Activated naive CD4-positive, alpha-beta T cell treated with anti-CD3 and anti-CD28 coated beads, Interleukin-2, amount 50 U/mL, for 72 hours (primary cell): Measurements from ENCODE around the gene SLC9A7. TPM values are rescaled to one million over a fixed set of nuclear protein-coding genes. Genes with fewer than 3 reads are reported as not detected.
"Not testable (repeated sequence)": the region's sequence is repeated elsewhere in the genome, so short reads cannot be mapped to it uniquely, and the experiment has no call there.

Experiments used
- ATAC-seq, 2 donors: fragments of 150-1000 bp; cut with Tn5 transposase; 2 replicates each; pipeline ENCODE4 v1.10.0; 2021; ENCODE audit warnings: mild to moderate bottlenecking in 2 of 2, moderate library complexity in 2 of 2
- DNase-seq, 2 donors: peaks; one replicate each; pipeline ENCODE4 v3.0.0; 2021 to 2022; ENCODE audit warnings: low spot score in 2 of 2
- H3K27ac Mint-ChIP-seq, 2 donors: one replicate each; pipeline ENCODE4 v1.8.0; 2022; ENCODE audit warnings: mild to moderate bottlenecking in 2 of 2, mixed read lengths in 2 of 2
- H3K36me3 Mint-ChIP-seq, 2 donors: one replicate each; pipeline ENCODE4 v1.8.0; 2022; ENCODE audit warnings: mixed read lengths in 2 of 2
- H3K9me3 Mint-ChIP-seq, 2 donors: one replicate each; pipeline ENCODE4 v1.8.0; 2022; ENCODE audit warnings: mixed read lengths in 2 of 2
- total RNA-seq, 2 donors: library from RNA; stranded (reverse); gene quantifications; one replicate each; pipeline ENCODE4 v1.2.3, GENCODE V29; 2022

Gene SLC9A7
- total RNA-seq, result 10 to 100 TPM; 13.5 to 15.1 TPM

DNA sequence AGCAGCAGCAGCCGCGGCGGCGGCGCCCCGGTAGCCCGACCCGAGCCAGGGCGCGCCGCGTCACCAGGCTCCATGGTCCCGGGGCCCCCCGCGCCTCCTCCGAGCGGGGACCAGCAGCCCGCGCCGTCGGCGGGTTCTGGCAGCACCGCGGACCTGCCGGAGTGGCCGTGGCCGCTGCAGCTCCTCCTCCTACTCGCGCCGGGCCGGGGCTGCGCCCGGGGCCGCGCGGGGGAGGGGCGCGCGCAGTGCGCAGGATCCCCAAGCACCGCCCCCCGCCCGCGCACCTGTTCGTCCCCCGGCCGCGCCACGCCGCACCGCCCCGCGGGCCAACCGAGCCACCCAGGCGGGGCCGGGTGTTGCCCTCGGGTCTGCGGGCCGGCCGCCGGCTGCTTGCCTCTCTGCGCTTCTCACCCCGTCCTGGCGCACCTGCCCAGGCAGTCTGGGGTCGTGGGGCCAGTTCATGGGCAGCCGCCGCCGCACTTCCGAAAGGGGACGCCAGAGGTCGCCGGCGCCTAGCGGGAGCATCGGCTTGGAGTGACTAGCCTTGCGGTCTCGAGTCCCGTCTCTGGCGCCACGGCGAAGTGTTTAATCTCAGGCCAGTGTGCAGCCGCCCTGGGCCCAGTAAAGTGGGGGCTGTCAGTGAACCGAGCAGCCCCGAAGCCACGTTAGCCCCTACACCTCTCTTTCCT is at the start of gene SLC9A7:
SLC9A7 (minus strand) TSS at position 163 of the 689 bp plus-strand sequence; CDS start at position 74, 89 bp downstream.
- peak; percentile 82 to 83 for DNase-seq
- H3K27ac Mint-ChIP-seq, result peak within 1 kb of the TSS; percentile 85 to 86
- peaks cover 0 to 7% of the 10 kb centered on the region in 2 donors for H3K36me3 Mint-ChIP-seq
- ATAC-seq, result peak; percentile 82 to 86
- no peaks in the 10 kb centered on the region for H3K9me3 Mint-ChIP-seq

DNA sequence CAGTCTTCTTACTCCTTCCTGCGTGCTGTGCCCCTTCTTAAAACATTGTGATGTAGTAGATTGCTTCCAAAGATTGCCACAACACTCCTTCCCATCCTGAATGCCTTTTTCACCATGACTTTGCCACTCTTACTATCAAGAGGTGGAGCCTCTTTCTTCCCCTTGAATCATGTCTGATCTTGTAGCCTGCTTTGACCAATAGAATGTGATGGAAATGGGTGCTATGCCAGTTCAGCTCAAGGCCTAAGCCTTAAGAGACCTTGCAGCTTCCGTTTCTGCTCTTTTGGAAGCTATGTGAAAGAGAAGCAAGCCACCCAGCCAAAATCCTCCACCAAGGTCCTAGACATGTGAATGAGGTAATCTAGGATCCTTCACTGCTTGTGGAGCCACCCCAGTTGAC is 46.4 kb upstream of the SLC9A7 start:
- no peak overlapping the region for H3K27ac Mint-ChIP-seq
- DNase-seq (no peak), ATAC-seq (no peak)
- no peaks in the 10 kb centered on the region for H3K9me3 Mint-ChIP-seq
- H3K36me3 Mint-ChIP-seq, result no peaks in the 10 kb centered on the region

GRCh38 chrX:46803140-46803539 is 44.2 kb upstream of the SLC9A7 start:
- H3K9me3 Mint-ChIP-seq, result no peaks in the 10 kb centered on the region
- ATAC-seq (no peak), DNase-seq (no peak)
- no peaks in the 10 kb centered on the region for H3K36me3 Mint-ChIP-seq
- H3K27ac Mint-ChIP-seq, result no peak overlapping the region

GRCh38 chrX:46796574-46797191 is 37.8 kb upstream of the SLC9A7 start:
- ATAC-seq, result peak; percentile 44 to 64
- Mint-ChIP-seq H3K27ac (no peak overlapping the region), H3K9me3 (no peaks in the 10 kb centered on the region), H3K36me3 (no peaks in the 10 kb centered on the region)
- peak; percentile 58 to 66 for DNase-seq

DNA sequence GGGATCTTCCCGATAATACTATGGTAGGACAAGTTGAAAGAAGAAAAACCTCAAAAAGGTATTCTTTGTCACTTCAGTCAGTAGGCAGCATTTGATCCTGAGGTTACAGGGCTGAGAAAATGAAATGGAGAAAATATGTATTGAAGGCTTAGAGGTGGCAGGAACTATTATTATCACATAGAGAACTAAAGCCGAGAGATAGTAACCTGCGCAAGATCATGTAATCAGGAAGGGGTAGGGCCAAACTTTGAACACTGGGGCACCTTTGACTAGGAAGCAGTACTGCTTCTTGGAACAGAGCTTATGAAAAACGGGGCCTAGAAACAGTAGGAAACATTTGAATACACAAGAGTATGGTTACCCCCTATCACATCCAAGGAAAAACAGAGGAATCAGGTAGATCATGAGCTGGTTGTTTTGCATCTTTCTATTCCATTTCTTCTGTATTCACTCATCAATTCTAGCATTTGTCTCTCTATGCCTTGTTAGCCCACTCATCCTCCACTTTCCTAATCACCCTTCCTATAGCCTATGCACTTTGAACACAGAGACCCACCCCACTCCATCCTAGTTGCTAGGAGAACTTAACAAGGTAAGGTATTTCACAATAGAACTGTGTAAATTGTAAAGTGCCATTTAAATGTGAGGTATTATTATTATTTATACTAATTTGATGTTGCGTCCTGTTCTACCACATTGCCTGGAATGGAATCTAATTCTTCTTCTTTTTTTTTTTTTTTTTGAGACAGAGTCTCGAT is 34.6 kb upstream of the SLC9A7 start:
- DNase-seq (no peak), ATAC-seq (no peak)
- Mint-ChIP-seq H3K27ac (no peak overlapping the region), H3K36me3 (no peaks in the 10 kb centered on the region), H3K9me3 (no peaks in the 10 kb centered on the region)

DNA sequence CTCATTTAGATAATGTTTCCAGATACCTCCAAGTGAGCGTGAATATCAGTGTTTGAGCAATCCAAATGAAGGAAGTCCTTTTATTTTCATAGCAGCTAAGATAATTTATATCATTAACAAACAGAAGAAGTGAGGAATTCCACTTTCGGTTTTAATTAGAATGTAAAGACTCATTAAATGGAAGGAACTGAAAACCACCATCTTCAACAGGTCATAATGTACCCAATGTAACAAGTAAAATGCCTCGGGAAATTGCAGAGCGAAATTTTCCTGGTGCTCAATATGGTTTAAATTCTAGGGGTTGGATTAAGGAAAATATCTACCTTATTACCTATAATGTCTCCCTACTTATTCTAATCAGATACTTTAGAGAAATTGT is 33.9 kb upstream of the SLC9A7 start:
- Mint-ChIP-seq H3K27ac (peak overlapping the region in 1 of 2 donors; percentile 23), H3K36me3 (no peaks in the 10 kb centered on the region), H3K9me3 (no peaks in the 10 kb centered on the region)
- DNase-seq, result no peak
- ATAC-seq, result no peak

- Mint-ChIP-seq H3K27ac (peak overlapping the region in 1 of 2 donors; percentile 23), H3K9me3 (no peaks in the 10 kb centered on the region), H3K36me3 (no peaks in the 10 kb centered on the region)
- ATAC-seq (peak; percentile 84 to 88), DNase-seq (peak in 1 of 2 donors; percentile 50)
Measured at GRCh38 chrX:46791927-46792809, 33.2 kb upstream of the SLC9A7 start.

DNA sequence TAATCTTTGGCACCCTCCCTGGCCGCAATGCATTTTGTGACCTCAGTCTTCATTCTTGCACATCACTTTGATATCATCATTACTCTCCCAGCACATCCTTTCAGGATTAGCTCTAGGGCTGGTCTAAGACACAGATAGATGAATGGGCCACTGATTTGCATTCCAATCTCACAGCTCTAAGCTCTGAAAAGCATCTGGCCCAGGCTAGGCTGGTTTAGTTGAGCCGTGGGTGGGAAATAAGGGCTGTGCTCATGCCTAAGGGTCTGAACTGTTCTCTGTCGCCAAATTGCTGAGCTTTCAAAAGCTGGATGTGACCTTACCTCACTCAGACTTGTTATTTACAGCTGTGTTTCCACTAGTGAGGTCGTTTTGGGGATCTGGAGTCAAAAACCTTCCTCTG is 30.0 kb upstream of the SLC9A7 start:
- no peak for DNase-seq
- Mint-ChIP-seq H3K36me3 (no peaks in the 10 kb centered on the region), H3K27ac (no peak overlapping the region), H3K9me3 (no peaks in the 10 kb centered on the region)
- ATAC-seq, result no peak

DNA sequence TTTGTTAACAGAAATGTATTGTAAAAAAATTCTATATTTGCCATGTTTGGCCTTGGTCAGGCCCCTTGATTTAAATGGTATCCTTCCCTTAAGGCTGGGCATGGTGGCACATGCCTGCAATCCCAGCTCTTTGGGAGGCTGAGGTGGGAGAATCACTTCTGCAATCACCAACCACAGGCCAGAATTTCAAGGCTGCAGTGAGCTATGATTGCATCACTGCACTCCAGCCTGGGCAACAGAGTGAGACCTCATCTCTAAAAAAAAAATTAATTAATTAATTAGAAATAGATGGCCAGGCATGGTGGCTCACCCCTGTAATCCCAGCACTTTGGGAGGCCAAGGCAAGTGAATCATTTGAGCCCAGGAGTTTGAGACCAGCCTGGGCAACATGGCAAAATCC is 25.5 kb upstream of the SLC9A7 start:
- H3K27ac Mint-ChIP-seq, DNase-seq, H3K36me3 Mint-ChIP-seq, H3K9me3 Mint-ChIP-seq, ATAC-seq: not testable (repeated sequence)

DNA sequence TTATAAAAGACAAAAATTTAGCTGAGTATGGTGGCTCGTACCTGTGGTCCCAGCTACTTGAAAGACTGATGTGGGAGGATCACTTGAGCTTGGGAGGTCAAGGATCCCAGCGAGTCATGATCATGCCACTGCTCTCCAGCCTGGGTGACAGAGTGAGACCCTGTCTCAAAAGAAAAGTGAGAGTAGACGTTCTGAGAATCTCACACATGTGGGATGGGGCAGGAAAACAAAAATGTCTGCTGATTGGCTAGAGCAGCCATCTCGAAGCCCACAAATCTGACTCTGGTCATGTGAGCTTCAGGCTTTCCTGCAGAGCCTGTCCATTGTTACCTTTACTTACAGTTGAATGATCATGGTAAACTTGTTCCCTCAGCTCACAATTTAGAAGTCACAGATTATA is 23.1 kb upstream of the SLC9A7 start:
- no peaks in the 10 kb centered on the region for H3K36me3 Mint-ChIP-seq
- H3K9me3 Mint-ChIP-seq, result no peaks in the 10 kb centered on the region
- no peak overlapping the region for H3K27ac Mint-ChIP-seq
- ATAC-seq (peak; percentile 20 to 66), DNase-seq (no peak)

GRCh38 chrX:46777971-46778810 is 19.3 kb upstream of the SLC9A7 start:
- Mint-ChIP-seq H3K9me3 (peaks cover 0 to 5% of the 10 kb centered on the region in 2 donors), H3K27ac (peak overlapping the region in 1 of 2 donors; percentile 22), H3K36me3 (no peaks in the 10 kb centered on the region)
- ATAC-seq (no peak), DNase-seq (no peak)

- no peak overlapping the region for H3K27ac Mint-ChIP-seq
- no peaks in the 10 kb centered on the region for H3K36me3 Mint-ChIP-seq
- peaks cover 0 to 5% of the 10 kb centered on the region in 2 donors for H3K9me3 Mint-ChIP-seq
- DNase-seq (no peak), ATAC-seq (no peak)
Measured at GRCh38 chrX:46770817-46771163, 11.9 kb upstream of the SLC9A7 start.

DNA sequence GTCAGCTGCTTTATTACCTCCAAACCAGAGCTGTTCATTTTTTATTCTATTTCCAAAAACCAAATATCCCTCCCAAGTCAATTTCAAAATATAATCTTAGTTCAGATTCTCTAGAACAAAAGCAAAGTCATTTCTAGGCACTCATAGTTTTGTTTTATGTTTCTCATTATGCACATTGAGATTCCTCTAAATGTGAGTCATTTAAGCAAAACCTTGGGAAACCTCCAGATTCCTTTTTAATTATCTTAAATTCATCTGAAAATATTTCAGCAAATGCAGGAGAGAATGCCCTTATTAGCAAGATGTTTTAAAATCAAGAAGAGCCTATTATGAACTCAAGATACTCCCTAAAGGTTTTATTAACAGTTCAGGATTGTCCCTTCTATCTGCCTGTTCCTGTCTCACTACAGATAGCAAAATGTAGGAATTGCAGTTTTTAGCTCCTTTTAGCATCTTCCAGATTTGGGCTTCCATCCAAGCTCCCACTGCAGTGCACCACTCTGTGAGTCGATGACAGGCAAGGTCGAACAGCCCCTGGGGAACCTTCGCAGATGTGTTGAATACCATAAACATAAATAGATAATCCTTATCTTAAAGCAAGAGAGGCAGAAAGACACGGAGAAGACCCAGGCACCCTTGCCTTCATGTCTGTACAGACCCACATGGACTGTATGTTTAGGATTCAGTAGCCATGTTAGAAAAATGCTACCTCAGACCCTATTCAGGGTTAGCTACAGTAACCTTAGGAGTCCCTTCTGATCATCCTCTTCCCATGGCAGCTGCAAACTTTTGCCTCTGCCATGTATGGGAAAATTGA is 11.3 kb upstream of the SLC9A7 start:
- DNase-seq (no peak), ATAC-seq (no peak)

GRCh38 chrX:46762963-46763362 is 4.0 kb upstream of the SLC9A7 start:
- no peak for ATAC-seq

More for the DNA sequence above, 11.3 kb upstream of the SLC9A7 start:
- H3K9me3 Mint-ChIP-seq, result peaks cover 0 to 5% of the 10 kb centered on the region in 2 donors
- H3K27ac Mint-ChIP-seq, result no peak overlapping the region
- H3K36me3 Mint-ChIP-seq, result no peaks in the 10 kb centered on the region

DNA sequence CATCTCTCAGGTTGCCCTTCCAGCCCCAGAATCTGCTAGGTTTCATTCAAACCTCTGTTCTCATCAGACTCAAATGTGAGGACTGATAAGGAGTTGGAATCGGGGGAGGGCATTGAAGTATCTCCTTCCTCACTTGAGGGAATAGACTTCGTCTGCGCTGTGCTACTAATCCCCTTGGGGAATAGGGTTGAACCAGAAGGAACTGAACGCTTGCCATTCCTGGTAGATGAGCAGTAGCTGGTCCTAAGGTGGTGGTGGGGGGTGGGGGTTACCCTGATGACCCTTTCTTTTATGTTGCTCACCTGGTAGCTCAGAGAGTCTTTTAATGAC is 692 bp upstream of the SLC9A7 start:
- Mint-ChIP-seq H3K36me3 (peaks cover 0 to 7% of the 10 kb centered on the region in 2 donors), H3K27ac (peak overlapping the region; percentile 5 to 79), H3K9me3 (no peaks in the 10 kb centered on the region)
- ATAC-seq, result peak in 1 of 2 donors; percentile 1
- no peak for DNase-seq

More at GRCh38 chrX:46762963-46763362, 4.0 kb upstream of the SLC9A7 start:
- peaks cover 0 to 5% of the 10 kb centered on the region in 2 donors for H3K36me3 Mint-ChIP-seq
- H3K9me3 Mint-ChIP-seq, result no peaks in the 10 kb centered on the region
- no peak overlapping the region for H3K27ac Mint-ChIP-seq
- no peak for DNase-seq
